ENCODE results near the gene PRRC1.
"Not testable (repeated sequence)": the region's sequence is repeated elsewhere in the genome, so short reads cannot be mapped to it uniquely, and the experiment has no call there.

Gene PRRC1

GRCh38 chr5:127517480-127518318 is at the start of gene PRRC1:
Gene PRRC1, plus strand, starts transcription at chr5:127517640. Its CDS starts 5,840 bp downstream, at chr5:127523480.
- DNase-seq, result peak; percentile 25

- no peak for DNase-seq
Measured at GRCh38 chr5:127471211-127471610, 46.2 kb upstream of the PRRC1 start.

GRCh38 chr5:127472700-127473099 is 44.7 kb upstream of the PRRC1 start:
- no peak for DNase-seq

GRCh38 chr5:127486471-127486870 is 31.0 kb upstream of the PRRC1 start:
- no peak for DNase-seq

- peak; percentile 5 for DNase-seq
Measured at GRCh38 chr5:127492854-127493738, 24.3 kb upstream of the PRRC1 start.

- DNase-seq, result no peak
Measured at GRCh38 chr5:127498548-127498947, 18.9 kb upstream of the PRRC1 start.

- peak; percentile 72 for DNase-seq
Measured at GRCh38 chr5:127505905-127506304, 11.5 kb upstream of the PRRC1 start.

- DNase-seq, result peak; percentile 27
Measured at GRCh38 chr5:127506616-127507015, 10.8 kb upstream of the PRRC1 start.

GRCh38 chr5:127508644-127509373 is 8.6 kb upstream of the PRRC1 start:
- no peak for DNase-seq

GRCh38 chr5:127513408-127513970 is 4.0 kb upstream of the PRRC1 start:
- DNase-seq, result no peak

- DNase-seq, result no peak
Measured at GRCh38 chr5:127514816-127515215, 2.6 kb upstream of the PRRC1 start.

- no peak for DNase-seq
Measured at GRCh38 chr5:127515693-127516440, 1.6 kb upstream of the PRRC1 start.

- no peak for DNase-seq
Measured at GRCh38 chr5:127517110-127517479, 345 bp upstream of the PRRC1 start.

GRCh38 chr5:127518319-127518621 is 830 bp downstream of the PRRC1 start:
- DNase-seq, result no peak

GRCh38 chr5:127519527-127519926 is 2.1 kb downstream of the PRRC1 start:
- no peak for DNase-seq

GRCh38 chr5:127521138-127521770 is 3.8 kb downstream of the PRRC1 start:
- DNase-seq, result no peak

- DNase-seq, result no peak
Measured at GRCh38 chr5:127525181-127525580, 7.7 kb downstream of the PRRC1 start.

- no peak for DNase-seq
Measured at GRCh38 chr5:127529904-127530682, 12.7 kb downstream of the PRRC1 start.

GRCh38 chr5:127536687-127537086 is 19.2 kb downstream of the PRRC1 start:
- DNase-seq, result no peak

- DNase-seq, result not testable (repeated sequence)
Measured at GRCh38 chr5:127540553-127540952, 23.1 kb downstream of the PRRC1 start.

GRCh38 chr5:127545249-127545648 is 27.8 kb downstream of the PRRC1 start:
- DNase-seq, result not testable (repeated sequence)

All from GF-D8 (cell line).